ENCODE measurements around the gene GSC2.

The GSC2 gene, protein sequence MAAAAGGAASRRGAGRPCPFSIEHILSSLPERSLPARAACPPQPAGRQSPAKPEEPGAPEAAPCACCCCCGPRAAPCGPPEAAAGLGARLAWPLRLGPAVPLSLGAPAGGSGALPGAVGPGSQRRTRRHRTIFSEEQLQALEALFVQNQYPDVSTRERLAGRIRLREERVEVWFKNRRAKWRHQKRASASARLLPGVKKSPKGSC

DNA sequence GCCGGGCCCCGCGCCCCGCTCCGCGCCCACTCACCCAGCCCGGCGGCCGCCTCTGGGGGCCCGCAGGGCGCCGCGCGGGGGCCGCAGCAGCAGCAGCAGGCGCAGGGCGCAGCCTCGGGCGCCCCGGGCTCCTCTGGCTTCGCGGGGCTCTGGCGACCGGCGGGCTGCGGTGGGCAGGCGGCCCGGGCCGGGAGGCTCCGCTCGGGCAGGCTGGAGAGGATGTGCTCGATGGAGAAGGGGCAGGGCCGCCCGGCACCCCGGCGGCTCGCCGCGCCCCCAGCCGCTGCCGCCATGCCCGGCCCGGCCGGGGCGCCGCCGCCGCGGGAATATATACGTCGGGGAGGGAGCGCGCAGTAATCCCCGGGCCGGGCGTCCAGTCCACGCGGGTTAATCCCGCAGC lies at the start of gene GSC2:
TSS of gene GSC2 (minus strand) at position 302 of the 400 bp plus-strand sequence. CDS start at position 293, 9 bp downstream.
- FAIRE-seq: no peak

DNA sequence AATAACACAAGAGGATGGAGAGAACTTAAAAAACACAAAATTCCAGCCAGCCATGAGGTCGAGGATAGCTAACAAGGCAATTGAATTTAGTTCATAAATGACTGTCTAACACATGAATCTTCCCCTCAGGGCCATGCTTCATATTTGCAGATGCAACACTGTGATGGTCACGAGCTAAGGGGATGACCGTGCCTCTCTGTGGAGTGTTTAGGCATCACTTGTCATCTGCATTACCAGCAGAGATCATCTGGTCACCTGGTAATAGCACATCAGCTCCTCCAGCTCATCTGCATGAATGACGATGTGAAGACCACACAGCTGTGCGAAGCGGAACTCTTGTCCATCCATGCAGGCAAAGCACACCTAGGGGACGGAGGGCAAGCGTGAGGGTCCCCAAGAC lies 49.4 kb upstream of the GSC2 start:
- FAIRE-seq: peak; percentile 33

DNA sequence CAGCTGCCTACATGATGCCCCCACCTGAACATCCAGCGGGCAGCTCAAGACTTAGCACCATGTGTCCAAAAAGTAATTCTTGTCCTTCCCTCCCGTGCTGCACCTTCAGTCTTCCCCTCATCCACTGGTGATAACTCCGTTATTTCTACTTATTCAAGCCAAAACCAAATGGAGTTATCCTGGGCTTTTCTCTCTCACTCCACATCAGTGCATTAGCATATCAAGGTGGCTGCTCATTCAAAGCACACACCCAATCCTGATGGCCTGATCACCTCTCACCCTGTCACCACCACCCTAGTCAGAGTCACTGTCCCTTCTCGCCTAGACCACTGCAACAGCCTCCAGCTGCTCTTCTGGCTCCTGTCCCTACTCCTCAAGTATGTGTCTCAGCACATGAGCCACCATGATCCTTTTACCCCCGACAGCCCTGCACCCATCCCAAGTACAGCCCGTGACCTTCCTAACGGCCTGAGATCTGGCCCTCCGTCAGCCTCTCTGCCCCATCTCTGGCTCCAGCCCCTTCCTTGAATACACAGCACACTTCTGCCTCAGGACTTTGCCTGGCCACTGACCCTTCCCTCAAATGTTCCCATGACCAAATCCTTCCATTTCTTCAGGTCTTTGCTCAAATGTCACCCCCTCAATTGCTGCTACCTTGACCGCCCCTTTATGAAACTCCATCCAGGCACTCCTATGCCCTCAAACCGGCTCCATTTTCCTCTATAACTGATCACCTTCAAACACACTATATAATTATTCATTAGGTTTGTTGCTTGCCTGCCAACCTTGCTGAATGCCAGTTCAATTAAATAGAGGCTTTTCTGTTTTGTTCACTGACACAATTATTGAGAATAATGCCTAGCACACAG lies 48.1 kb upstream of the GSC2 start:
- FAIRE-seq: peak; percentile 64

DNA sequence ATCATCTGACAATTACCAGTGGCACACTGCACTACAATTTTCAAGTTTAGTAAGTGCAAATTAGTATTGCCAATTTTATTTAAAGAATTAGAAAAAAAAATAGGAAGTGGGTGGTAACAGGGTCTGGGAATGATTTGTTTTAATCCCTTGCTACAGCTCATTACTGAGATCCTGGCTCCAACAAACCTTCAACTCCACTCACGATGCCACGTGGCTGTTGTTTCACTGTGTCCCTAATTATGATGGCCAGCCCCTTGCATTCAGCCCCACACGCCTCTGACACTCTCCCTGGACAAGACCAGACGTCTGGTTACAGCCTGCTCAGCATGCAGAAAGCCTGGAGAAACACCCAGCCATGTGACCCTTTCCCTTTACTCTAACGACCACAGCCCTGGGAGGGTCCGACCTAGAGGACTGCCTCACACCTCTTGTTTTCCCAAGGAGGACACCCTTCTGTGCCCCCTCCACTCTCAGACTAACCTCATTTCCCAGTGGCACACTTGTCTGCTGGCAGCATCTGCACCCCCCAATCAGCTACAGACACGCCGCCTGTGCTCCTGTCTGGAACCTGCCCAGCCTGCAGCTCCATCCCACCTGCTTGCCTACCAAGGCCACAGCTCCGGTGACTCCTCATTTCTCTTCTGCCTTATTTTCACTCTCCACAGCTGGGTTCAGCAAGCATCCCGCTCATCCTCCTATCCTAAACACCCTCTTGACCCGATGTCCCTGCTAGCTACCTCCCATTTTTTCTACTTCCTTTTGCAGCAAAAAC lies 46.9 kb upstream of the GSC2 start:
- FAIRE-seq: no peak

DNA sequence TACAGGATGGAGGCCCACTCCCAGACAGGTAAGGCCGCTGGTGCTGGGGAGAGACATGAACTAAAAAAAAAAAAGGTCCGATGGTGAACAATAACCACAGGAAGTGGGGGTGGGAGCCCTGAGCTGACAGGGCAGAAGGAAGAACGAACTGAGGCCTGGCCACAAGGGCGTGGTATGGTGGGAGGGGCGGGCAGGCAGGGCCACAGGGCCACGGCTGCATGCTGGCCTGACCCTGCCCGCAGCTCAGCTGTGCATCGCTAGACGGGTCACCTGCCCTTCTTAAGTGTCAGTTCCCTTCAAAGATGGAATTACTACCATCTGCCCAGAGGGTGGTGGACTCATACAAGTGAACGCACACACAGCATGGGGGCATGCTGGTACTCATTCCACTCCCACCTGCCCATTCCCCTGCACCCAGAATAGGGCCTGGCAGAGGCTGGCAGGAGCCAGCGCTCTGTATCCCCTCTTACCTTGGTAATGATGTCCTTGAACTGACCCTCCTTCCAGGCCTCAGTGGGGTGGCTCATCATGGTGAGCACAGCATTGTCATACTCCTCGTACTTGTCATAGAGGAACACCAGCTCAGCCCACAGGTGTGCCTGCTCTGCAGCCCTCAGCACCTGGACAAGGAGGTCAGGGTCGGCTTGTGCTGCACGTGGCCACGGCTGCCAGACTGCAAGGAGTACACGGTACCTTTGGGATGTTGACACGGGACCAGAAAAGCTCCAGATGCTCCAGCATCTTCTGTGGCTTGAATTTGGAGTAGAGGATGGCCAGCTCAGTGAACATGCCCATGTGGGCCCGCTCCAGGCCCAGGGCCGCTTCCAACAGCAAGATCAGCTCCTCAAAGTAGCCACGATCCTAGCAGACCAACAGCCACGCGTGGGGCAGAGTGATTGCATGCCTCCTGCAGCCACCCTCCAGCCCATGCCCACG lies 46.0 kb upstream of the GSC2 start:
- no peak for FAIRE-seq

DNA sequence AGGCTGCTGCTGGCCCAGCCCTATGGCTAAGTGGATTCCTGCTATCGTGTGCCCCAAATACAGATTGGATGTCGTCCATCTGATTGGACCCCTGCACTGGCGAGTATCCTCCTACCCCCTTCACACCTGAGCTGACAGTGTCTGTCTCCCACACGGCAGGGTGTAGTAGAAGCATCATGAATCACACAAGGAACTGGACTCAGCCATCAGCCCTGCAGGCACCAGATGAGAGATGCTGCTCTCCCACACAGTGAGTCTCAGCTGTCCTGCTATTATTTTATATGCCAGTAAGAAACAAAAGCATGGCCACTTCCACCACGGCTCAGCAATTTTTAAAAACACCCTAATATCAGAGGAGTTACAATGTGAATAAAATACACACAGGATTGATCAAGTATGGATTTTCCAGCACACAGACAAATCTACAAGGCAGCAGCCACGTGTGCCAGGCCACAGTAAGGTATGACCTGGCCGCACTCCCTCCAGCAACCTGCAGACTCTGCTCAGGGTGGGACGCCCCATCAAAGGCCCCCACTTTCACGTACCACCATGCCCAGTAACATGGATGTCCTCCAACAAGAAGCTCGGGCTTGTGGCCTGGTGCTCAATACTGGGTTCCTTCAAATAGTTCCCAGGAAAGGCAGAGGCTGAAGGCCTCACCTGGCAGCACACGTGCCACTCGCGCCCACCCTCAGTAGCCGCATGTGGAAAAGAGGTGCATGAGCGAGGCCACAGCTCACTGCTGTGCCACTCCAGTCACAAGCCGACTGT lies 44.9 kb upstream of the GSC2 start:
- FAIRE-seq: no peak

DNA sequence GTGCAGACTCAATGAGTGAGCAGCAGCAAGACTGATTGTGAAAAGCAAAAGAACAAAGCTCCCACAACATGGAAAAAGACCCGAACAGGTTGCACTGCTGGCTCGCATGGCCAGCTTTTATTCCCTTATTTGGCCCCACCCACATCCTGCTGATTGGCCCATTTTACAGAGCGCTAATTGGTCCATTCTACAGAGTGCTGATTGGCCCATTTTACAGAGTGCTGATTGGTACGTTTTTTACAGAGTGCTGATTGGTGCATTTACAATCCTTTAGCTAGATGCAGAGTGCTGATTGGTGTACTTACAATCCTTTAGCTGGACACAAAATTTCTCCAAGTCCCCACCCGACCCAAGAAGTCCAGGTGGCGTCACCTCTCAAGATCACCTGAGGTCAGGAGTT lies 43.8 kb upstream of the GSC2 start:
- no peak for FAIRE-seq

DNA sequence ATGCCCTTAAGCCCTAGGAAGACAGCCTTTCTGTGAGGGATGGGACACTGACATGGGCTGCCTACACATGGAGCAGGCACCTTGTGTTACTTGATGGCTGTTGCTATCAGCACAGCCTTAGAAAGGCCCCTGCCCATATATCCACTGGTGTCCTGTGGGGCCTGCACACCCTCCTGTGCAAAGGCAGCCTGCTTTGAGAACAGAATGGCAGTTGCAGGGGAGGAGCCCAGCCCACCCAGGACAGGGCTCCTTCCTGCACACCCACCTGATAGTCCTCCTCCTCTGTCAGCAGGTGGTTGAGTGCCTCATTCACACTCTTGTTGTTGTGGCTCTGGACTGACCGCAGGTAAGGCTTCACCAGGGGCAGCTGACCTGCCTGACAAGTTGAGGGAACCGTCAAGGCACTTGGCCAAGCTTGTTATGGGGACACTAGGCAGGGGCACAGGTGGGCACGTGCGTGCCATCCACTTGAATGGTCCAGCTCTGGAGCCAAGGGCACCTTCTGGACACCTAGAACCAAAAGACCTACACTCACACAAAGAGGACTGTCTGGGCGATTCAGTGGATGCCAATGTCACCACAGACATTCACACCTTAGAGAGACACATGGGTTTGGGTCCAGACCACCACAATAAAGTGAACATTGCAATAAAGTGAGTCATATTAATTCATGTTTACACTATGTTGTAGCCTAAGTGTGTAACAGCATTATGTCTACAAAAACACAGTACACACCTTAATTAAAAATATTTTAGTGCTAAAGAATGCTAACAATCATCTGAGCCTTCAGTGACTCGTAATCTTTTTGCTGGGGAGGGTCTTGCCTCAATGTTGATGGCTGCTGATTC lies 37.8 kb upstream of the GSC2 start:
- no peak for FAIRE-seq

DNA sequence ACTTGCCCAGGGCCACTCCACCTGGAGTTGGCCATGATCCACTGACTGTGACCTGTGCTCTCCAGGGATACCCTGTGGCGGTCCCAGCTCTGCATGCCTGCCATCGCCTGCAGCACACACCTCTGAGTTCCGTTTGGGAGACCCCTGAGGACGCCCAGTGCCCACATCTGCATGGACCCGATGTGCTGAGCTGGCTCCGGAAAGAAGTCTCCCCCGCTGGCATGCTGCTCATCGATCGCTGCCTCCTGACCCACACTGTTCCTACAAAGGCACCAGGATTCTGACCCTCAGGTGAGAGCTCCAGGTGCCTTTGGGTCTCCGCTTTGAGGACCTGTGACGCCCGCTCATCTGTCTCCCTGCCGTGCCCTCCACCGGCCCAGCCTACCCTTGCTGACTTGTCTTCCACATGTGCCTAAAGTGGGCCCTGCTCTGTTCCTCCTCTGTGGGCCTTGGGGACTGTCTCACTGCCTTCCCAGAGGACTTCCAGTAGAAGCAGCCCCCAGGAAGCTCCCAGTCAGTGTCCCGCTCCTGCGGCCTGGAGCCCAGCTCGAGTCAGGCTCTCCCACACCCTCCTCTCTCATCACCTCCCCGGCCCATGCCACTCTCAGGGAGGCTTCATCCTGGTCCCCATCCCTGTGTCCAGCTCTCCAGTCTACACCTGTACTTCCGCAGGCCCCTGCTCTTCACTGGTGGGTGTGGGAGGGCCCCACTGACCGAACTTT lies 34.3 kb upstream of the GSC2 start:
- FAIRE-seq: no peak

DNA sequence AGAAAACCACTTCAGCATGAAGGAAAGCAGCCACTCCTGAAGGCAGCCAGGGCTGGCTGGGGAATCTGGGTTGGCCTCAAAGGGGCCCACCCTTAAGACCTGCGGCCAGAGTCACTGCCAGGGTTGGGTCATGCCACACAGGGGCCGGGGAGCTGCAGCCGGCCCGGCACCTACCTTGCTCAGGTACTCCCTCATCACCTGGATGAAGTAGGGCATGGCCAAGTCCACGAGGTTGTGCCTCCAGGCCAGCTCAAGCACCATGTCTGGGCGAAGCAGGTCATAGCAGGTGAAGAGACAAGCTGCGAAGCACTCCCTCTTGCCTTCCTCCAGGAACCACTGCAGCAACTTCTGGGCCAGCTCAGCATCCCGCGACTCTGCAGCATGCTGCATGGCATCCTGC lies 33.1 kb upstream of the GSC2 start:
- FAIRE-seq: no peak

DNA sequence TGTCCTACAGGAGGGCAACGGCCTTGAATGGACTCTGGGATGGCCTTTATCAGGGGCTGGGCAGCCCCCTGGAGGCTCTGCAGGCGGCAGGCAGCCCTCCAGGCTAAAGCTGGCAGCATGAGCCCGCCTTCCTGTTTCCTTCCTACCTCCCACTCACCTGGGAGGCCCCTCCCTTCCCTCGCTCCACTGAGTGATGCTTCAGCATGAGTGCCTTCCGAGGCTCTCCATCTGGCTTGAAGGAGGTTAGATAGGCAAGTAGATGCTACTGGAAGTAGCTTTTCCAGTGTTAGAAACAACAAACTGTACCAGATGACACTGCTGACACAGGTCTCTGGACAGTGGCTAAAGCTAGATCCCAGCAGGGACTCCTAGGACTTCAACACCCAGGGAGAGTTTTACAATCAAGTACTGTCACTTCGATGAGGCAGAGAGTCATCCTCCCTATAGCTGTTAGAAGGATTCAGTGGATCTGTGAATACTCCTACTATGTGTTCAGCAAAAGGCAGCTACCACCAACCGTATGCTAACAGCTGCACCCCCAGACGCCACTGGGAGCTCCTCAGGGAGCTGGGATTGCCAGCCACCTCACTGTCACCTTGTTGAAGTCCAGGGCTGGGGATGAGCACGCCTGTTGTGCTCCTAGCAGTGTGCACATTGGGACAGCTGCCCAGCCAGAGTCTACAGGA lies 32.5 kb upstream of the GSC2 start:
- no peak for FAIRE-seq

DNA sequence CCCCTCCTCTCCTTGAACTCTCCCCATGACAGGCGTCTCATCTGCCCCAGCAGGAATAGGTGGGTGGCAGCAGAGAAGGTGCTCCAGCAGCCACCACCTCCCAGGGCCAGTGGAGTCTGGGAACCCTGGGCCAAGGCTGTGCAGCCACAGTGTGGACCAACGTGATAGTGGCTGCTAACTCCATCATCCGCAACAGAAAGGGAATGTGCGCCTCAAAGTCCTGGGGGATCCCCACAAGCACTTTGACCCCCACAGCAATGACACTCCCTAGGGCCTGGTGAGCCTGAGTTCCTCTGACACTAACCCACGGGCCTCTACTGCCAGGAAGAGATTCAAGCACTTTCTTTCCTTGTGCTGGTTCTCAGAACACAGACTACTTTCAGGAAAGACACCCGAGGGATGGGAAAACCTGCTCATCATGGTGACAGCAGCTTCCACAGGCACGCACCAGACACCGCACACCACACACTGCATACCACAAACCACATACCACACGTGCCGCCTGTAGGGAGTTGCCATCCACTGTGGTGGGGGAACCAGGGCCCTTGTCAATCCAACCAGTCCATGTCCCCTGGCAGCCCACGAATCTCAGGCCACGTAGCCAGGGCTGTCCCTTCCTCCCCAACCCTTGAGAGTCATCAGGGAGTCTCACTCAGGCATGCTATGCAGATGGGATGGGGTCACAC lies 31.8 kb upstream of the GSC2 start:
- FAIRE-seq: no peak

DNA sequence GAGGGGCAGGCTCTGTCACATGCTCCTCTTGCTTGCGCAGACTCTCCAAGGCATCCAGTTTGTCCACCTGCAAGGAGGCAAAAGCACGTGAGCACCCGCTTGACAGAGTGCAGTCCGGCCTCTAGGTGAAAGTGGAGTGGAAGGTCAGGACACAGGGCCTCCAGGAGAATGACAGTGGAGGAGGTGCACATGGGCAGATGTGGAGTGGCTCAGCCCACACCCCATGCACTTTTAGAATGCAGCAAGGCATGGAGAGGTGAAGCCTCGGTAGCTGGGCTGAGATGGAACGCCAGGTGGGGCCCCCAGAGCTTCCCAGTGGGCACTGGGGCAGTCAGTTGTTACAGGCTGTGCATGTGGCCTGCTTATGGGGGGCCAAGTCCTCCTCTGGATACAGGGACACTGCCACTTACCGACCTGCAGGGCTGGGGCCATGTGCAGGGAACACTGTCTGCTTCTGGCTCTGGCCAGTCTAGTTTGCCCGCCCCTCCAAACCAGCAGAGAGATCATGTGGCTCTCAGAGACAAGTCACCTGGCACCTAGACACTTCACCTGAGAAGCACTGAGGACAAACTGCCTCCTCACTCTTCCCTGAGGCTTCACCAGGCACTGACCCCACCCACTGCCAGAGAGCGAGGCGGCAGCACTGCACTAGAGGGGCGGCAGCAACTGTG lies 30.8 kb upstream of the GSC2 start:
- no peak for FAIRE-seq

DNA sequence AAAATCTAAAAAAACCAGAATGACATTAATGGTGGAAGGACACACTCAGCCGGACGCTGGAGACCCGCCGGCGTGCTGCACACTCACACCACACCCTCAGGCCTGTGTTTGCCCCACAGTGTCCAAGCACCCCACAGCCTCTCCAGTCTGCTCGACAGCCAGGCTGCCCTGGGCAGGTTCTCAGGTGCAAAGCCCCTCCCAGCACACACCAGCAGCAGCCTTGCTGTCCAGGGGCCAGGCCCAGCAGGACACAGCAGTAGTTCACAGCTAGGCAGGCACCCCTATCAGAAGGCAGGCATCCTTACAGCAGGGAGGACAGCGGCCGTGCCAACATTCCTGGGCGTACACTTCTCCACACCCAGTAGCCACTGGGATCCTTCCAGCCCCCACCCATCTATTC lies 30.1 kb upstream of the GSC2 start:
- no peak for FAIRE-seq

DNA sequence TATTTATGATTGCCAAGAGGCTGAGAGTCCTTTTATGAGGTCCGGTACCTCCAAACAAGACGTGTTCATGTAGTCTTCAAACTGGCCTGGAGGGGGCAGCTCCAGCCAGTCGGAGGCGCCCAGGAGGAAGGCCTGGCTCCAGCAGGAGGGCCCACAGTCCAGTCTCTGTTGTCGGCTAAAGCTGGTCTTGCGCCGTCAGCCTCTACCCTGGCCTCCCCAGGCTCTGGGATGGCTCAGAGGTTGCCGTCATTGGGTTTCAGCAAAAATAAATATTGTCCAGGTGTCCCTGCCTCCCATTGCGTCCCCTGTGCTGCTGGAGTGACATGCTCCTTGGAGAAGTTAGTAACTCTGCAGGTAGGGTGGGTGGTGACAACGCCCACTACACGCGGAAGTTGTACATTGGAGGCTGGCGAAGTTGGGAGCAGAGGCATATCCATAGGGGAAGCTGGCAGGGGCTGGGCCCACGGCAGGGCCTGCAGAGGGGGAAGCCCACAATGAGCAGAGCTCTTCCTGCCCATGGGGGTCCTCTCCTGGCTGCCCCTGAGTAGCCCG lies 29.5 kb upstream of the GSC2 start:
- peak; percentile 89 for FAIRE-seq

DNA sequence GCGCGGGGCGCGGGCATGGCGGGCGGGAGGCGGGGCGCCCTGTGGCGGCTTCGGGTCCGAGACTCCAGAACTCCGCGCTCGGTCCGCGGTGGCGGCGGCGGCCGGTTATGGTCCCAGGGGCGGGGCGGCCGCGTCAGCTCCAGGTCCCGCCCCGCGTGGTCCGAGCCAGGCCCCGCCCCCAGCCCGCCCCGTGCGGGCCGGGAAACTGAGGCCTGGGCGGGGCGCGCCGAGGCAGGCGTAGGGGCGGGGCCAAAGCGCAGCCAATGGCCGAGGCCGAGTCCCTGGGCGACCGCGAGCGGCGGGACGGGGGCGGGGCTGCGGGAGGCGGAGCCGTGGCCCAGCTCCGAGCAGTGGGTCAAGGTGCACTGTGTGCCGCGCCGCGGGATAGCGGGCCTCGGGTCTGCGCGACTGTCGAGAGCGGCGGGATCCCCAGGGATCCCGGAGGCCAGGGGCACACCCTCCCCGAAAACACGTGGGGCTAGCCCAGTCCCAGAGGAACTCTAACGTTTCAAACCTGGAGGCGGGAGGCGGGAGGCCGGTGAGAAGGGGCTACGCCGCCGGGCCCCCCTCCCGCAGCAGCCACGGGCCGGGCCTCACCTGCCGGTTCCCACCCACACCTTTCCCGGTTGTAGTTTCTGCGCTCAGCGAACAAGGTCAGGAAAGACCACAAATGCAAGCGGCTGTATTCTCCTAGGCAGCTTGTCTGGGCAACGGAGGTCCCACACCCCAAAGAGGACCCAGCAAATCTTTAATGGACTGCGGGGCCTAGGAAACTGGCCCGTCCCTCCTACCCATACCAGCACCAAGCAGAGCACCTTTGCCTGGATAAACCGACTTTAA lies 28.8 kb upstream of the GSC2 start, which contains the start of gene SLC25A1:
TSS of gene SLC25A1 (minus strand) at position 80 of the 840 bp plus-strand sequence. CDS start at position 17, 63 bp downstream.
- FAIRE-seq: no peak
